Loucy (cell line): ENCODE measurements around the gene SIGLEC7.

ENCODE experiments used
- H2AFZ ChIP-seq: fragments of 200-600 bp; sonication (generic); 2 replicates; pipeline ENCODE4 v1.6.0; 2016; ENCODE audit warnings: antibody characterized with exemption, mild to moderate bottlenecking, low read length, moderate library complexity
- H3F3A ChIP-seq: fragments of 200-600 bp; 2 replicates; pipeline ENCODE4 v1.6.0; 2016; ENCODE audit warnings: antibody characterized with exemption, low read depth, mild to moderate bottlenecking
- H3K27me3 ChIP-seq: fragments of 200-600 bp; sonication (generic); 2 replicates; pipeline ENCODE4 v1.6.1; 2014; ENCODE audit warnings: low read length, mild to moderate bottlenecking; ENCODE audit not compliant: insufficient read depth, poor library complexity, severe bottlenecking
- H3K36me3 ChIP-seq: fragments of 200-600 bp; sonication (generic); 2 replicates; pipeline ENCODE4 v1.6.1; 2016; ENCODE audit warnings: low read length; ENCODE audit not compliant: insufficient read depth
- H3K4me1 ChIP-seq: fragments of 200-600 bp; sonication (generic); 2 replicates; pipeline ENCODE4 v1.5.1; 2014; ENCODE audit warnings: low read length, mild to moderate bottlenecking; ENCODE audit not compliant: insufficient read depth, poor library complexity, severe bottlenecking
- H3K4me2 ChIP-seq: fragments of 200-600 bp; sonication (generic); 2 replicates; pipeline ENCODE4 v1.6.0; 2014; ENCODE audit warnings: antibody characterized with exemption, low read length, low read depth, mild to moderate bottlenecking; ENCODE audit not compliant: poor library complexity, severe bottlenecking
- H3K4me3 ChIP-seq: fragments of 200-600 bp; sonication (generic); 2 replicates; pipeline ENCODE4 v1.5.1; 2014; ENCODE audit warnings: low read length, mild to moderate bottlenecking, mixed read lengths; ENCODE audit not compliant: poor library complexity, severe bottlenecking
- H3K79me2 ChIP-seq: fragments of 200-600 bp; sonication (generic); 2 replicates; pipeline ENCODE4 v1.6.1; 2014; ENCODE audit warnings: low read length; ENCODE audit not compliant: insufficient read depth
- H3K9ac ChIP-seq: fragments of 200-600 bp; sonication (generic); 2 replicates; pipeline ENCODE4 v1.6.0; 2014; ENCODE audit warnings: mild to moderate bottlenecking, low read depth, low read length, moderate library complexity; ENCODE audit not compliant: poor library complexity, severe bottlenecking
- H3K9me2 ChIP-seq: fragments of 200-600 bp; sonication (generic); replicated peaks from 2 replicates; pipeline ENCODE4 v1.6.1; 2016; ENCODE audit warnings: low read depth, low read length, mixed read lengths
- H3K9me3 ChIP-seq: fragments of 200-600 bp; sonication (generic); 2 replicates; pipeline ENCODE4 v1.6.1; 2014; ENCODE audit warnings: mild to moderate bottlenecking, antibody characterized with exemption, low read length, low read depth; ENCODE audit not compliant: insufficient read depth
- H4K20me1 ChIP-seq: fragments of 200-600 bp; sonication (generic); 2 replicates; pipeline ENCODE4 v1.6.0; 2014; ENCODE audit warnings: antibody characterized with exemption, low read length, mild to moderate bottlenecking; ENCODE audit not compliant: insufficient read depth, poor library complexity, severe bottlenecking
- EZH2phosphoT487 ChIP-seq: fragments of 200-600 bp; IDR thresholded peaks from 2 replicates; pipeline ENCODE4 v1.6.1; 2018; ENCODE audit warnings: antibody characterized with exemption, mild to moderate bottlenecking, moderate library complexity, borderline replicate concordance
- TF ChIP-seq, protein P1 (sequence below): fragments of 200-600 bp; sonication (generic); conservative IDR thresholded peaks from 2 replicates; pipeline ENCODE4 v1.5.1; 2014; ENCODE audit warnings: mild to moderate bottlenecking, antibody characterized with exemption, low read length

SIGLEC7 gene

DNA sequence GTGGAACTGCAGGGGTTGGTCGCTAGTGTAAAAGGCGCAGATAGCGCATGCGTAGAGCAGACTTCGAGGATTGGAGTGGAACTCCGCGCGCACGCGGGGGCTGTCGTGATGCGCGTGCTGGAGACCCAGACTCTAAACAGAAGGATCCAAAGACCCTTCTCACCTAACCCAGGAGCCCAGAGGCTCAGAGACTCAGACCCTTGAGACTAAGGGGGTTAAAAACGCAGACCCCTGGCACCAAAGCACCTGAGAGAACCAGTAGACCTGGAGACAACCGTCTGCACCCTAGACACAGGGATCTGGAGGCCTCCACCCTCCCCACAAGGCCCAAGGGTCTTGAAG lies 33.3 kb upstream of the SIGLEC7 start:
- Histone ChIP-seq H3K9ac (no peak overlapping the region), H3K9me2 (no peaks in the 10 kb centered on the region), H3F3A (no peaks in the 10 kb centered on the region), H3K4me2 (peak overlapping the region; percentile 68), H3K4me1 (peaks cover 16% of the 10 kb centered on the region), H3K36me3 (no peaks in the 10 kb centered on the region), H3K9me3 (no peaks in the 10 kb centered on the region), H4K20me1 (no peaks in the 10 kb centered on the region), H3K27me3 (no peaks in the 10 kb centered on the region), H3K4me3 (peak overlapping the region; percentile 61), H3K79me2 (peaks cover 14% of the 10 kb centered on the region), H2AFZ (peak overlapping the region; percentile 7; the same call in 1 of the 2 replicates)
- TF ChIP-seq EZH2phosphoT487 = no peak
- TF ChIP-seq, protein P1, sequence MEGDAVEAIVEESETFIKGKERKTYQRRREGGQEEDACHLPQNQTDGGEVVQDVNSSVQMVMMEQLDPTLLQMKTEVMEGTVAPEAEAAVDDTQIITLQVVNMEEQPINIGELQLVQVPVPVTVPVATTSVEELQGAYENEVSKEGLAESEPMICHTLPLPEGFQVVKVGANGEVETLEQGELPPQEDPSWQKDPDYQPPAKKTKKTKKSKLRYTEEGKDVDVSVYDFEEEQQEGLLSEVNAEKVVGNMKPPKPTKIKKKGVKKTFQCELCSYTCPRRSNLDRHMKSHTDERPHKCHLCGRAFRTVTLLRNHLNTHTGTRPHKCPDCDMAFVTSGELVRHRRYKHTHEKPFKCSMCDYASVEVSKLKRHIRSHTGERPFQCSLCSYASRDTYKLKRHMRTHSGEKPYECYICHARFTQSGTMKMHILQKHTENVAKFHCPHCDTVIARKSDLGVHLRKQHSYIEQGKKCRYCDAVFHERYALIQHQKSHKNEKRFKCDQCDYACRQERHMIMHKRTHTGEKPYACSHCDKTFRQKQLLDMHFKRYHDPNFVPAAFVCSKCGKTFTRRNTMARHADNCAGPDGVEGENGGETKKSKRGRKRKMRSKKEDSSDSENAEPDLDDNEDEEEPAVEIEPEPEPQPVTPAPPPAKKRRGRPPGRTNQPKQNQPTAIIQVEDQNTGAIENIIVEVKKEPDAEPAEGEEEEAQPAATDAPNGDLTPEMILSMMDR = no peak

DNA sequence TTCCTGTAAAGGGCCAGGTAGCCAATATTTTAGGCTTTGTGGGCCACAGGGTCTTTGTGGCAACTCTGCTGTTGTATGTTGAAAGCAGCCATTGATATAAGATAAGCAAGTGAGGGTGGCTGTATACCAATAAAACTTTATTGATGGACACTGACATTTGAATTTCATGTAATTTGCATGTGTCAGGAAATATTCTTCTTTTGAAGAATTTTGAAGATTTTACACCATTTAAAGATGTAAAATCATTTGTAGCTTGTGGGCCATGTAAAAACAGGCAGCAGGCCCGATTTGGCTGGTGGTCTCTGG lies 31.5 kb upstream of the SIGLEC7 start:
- peaks cover 14% of the 10 kb centered on the region for H3K79me2 ChIP-seq
- no peaks in the 10 kb centered on the region for H4K20me1 ChIP-seq
- no peak overlapping the region for H2AFZ ChIP-seq
- TF ChIP-seq EZH2phosphoT487 = no peak
- TF ChIP-seq, protein P1 = no peak
- no peaks in the 10 kb centered on the region for H3K9me2 ChIP-seq
- no peak overlapping the region for H3K9ac ChIP-seq
- H3K27me3 ChIP-seq = no peaks in the 10 kb centered on the region
- H3F3A ChIP-seq = no peaks in the 10 kb centered on the region
- H3K36me3 ChIP-seq = no peaks in the 10 kb centered on the region
- no peak overlapping the region for H3K4me3 ChIP-seq
- no peak overlapping the region for H3K4me2 ChIP-seq
- no peaks in the 10 kb centered on the region for H3K9me3 ChIP-seq
- H3K4me1 ChIP-seq = peaks cover 16% of the 10 kb centered on the region

GRCh38 chr19:51111606-51112005 lies 30.5 kb upstream of the SIGLEC7 start:
- TF ChIP-seq, protein P1 = peak; percentile 38
- no peak for TF ChIP-seq EZH2phosphoT487
- no peaks in the 10 kb centered on the region for H3K9me3 ChIP-seq
- H3K4me2 ChIP-seq = no peak overlapping the region
- H3K79me2 ChIP-seq = peaks cover 14% of the 10 kb centered on the region
- no peaks in the 10 kb centered on the region for H3K27me3 ChIP-seq
- peaks cover 12% of the 10 kb centered on the region for H3K4me1 ChIP-seq
- no peak overlapping the region for H3K4me3 ChIP-seq
- H3K36me3 ChIP-seq = no peaks in the 10 kb centered on the region
- no peak overlapping the region; the same call in 1 of the 2 replicates for H2AFZ ChIP-seq
- H3K9me2 ChIP-seq = no peaks in the 10 kb centered on the region
- no peaks in the 10 kb centered on the region for H4K20me1 ChIP-seq
- no peak overlapping the region for H3K9ac ChIP-seq
- no peaks in the 10 kb centered on the region for H3F3A ChIP-seq
